Osteocyte (in vitro differentiated cells): ENCODE measurements around the gene IFNLR1. TPM values are rescaled to one million over a fixed set of nuclear protein-coding genes. Genes with fewer than 3 reads are reported as not detected.

Experiments
- DNase-seq: peaks from one replicate; pipeline ENCODE4 v3.0.0; 2021; ENCODE audit warnings: mixed read lengths; ENCODE audit not compliant: unreplicated experiment; ENCODE audit errors: extremely low spot score
- H3K27ac Mint-ChIP-seq: one replicate; pipeline ENCODE4 v1.8.0; 2021; ENCODE audit warnings: mild to moderate bottlenecking, mixed read lengths; ENCODE audit not compliant: unreplicated experiment
- H3K27me3 Mint-ChIP-seq: one replicate; pipeline ENCODE4 v1.8.0; 2021; ENCODE audit warnings: mixed read lengths; ENCODE audit not compliant: unreplicated experiment
- H3K36me3 Mint-ChIP-seq: one replicate; pipeline ENCODE4 v1.8.0; 2021; ENCODE audit warnings: mixed read lengths; ENCODE audit not compliant: unreplicated experiment
- H3K4me1 Mint-ChIP-seq: one replicate; pipeline ENCODE4 v1.8.0; 2021; ENCODE audit warnings: mixed read lengths; ENCODE audit not compliant: unreplicated experiment
- H3K4me3 Mint-ChIP-seq: one replicate; pipeline ENCODE4 v1.8.0; 2021; ENCODE audit warnings: mild to moderate bottlenecking, moderate library complexity, mixed read lengths; ENCODE audit not compliant: unreplicated experiment
- H3K9me3 Mint-ChIP-seq: one replicate; pipeline ENCODE4 v1.8.0; 2021; ENCODE audit warnings: mixed read lengths; ENCODE audit not compliant: unreplicated experiment
- CTCF ChIP-seq: fragments of 200-600 bp; sonication (generic); IDR thresholded peaks from 2 replicates; pipeline ENCODE4 v1.5.0; 2021; ENCODE audit warnings: antibody characterized with exemption, mild to moderate bottlenecking, moderate library complexity
- total RNA-seq: library from RNA; stranded (reverse); gene quantifications from 2 replicates; pipeline ENCODE4 v1.2.1, GENCODE V29; 2021

IFNLR1 gene
- total RNA-seq, 1 donor from 2014 or later, result 0.16 TPM

- TF ChIP-seq CTCF, result no peak
- Mint-ChIP-seq H3K27ac (no peak overlapping the region), H3K4me3 (no peak overlapping the region), H3K4me1 (no peaks in the 10 kb centered on the region), H3K27me3 (peaks cover 3% of the 10 kb centered on the region), H3K9me3 (no peaks in the 10 kb centered on the region), H3K36me3 (no peaks in the 10 kb centered on the region)
- DNase-seq, result no peak
These were observed 41.2 kb upstream of the IFNLR1 start for GRCh38 chr1:24228311-24228710.

GRCh38 chr1:24226749-24227148 is 39.7 kb upstream of the IFNLR1 start:
- Mint-ChIP-seq H3K4me1 (no peaks in the 10 kb centered on the region), H3K4me3 (no peak overlapping the region), H3K9me3 (no peaks in the 10 kb centered on the region), H3K27ac (no peak overlapping the region), H3K27me3 (peaks cover 11% of the 10 kb centered on the region), H3K36me3 (no peaks in the 10 kb centered on the region)
- no peak for DNase-seq
- TF ChIP-seq CTCF, result no peak

- H3K36me3 Mint-ChIP-seq, result peaks cover 2% of the 10 kb centered on the region
- no peak overlapping the region for H3K27ac Mint-ChIP-seq
- no peaks in the 10 kb centered on the region for H3K4me1 Mint-ChIP-seq
- TF ChIP-seq CTCF, result no peak
- peaks cover 14% of the 10 kb centered on the region for H3K27me3 Mint-ChIP-seq
- DNase-seq, result no peak
- H3K9me3 Mint-ChIP-seq, result no peaks in the 10 kb centered on the region
- no peak overlapping the region for H3K4me3 Mint-ChIP-seq
These were observed 37.7 kb upstream of the IFNLR1 start for GRCh38 chr1:24224761-24225160.

GRCh38 chr1:24224086-24224485 is 37.0 kb upstream of the IFNLR1 start:
- Mint-ChIP-seq H3K27ac (no peak overlapping the region), H3K4me1 (no peaks in the 10 kb centered on the region), H3K27me3 (peaks cover 17% of the 10 kb centered on the region), H3K4me3 (no peak overlapping the region), H3K9me3 (no peaks in the 10 kb centered on the region), H3K36me3 (peaks cover 2% of the 10 kb centered on the region)
- TF ChIP-seq CTCF, result no peak
- DNase-seq, result no peak

- TF ChIP-seq CTCF, result no peak
- Mint-ChIP-seq H3K4me3 (no peak overlapping the region), H3K27ac (no peak overlapping the region), H3K36me3 (peaks cover 2% of the 10 kb centered on the region), H3K9me3 (no peaks in the 10 kb centered on the region), H3K27me3 (peaks cover 23% of the 10 kb centered on the region), H3K4me1 (no peaks in the 10 kb centered on the region)
- DNase-seq, result no peak
These were observed 35.7 kb upstream of the IFNLR1 start for GRCh38 chr1:24222793-24223192.
